Subcutaneous abdominal adipose tissue (tissue), 5 donors: Measurements from ENCODE around the gene CTSD.
"Not testable (repeated sequence)": the region's sequence is repeated elsewhere in the genome, so short reads cannot be mapped to it uniquely, and the experiment has no call there.

Experiments
- H3K27ac ChIP-seq: one replicate; pipeline ENCODE4 v1.7.0; 2013; ENCODE audit warnings: low read depth, mild to moderate bottlenecking, inconsistent platforms, low read length, moderate library complexity
- H3K27me3 ChIP-seq, 5 donors: one replicate each; pipeline ENCODE4 v1.7.0; 2013; ENCODE audit warnings: low read length in 5 of 5, inconsistent platforms in 1 of 5; ENCODE audit not compliant: control insufficient read depth in 5 of 5, insufficient read depth in 4 of 5
- H3K36me3 ChIP-seq, 5 donors: one replicate each; pipeline ENCODE4 v1.7.0; 2013; ENCODE audit warnings: low read length in 5 of 5; ENCODE audit not compliant: control insufficient read depth in 5 of 5, insufficient read depth in 5 of 5
- H3K4me1 ChIP-seq, 5 donors: one replicate each; pipeline ENCODE4 v1.7.0; 2013; ENCODE audit warnings: low read length in 5 of 5, mild to moderate bottlenecking in 3 of 5, moderate library complexity in 1 of 5; ENCODE audit not compliant: control insufficient read depth in 5 of 5, insufficient read depth in 5 of 5
- H3K4me3 ChIP-seq, 5 donors: one replicate each; pipeline ENCODE4 v1.7.0; 2013; ENCODE audit warnings: low read length in 5 of 5, low read depth in 1 of 5
- H3K9ac ChIP-seq, 5 donors: one replicate each; pipeline ENCODE4 v1.7.0; 2013; ENCODE audit warnings: low read length in 5 of 5, mild to moderate bottlenecking in 4 of 5, moderate library complexity in 3 of 5
- H3K9me3 ChIP-seq, 5 donors: one replicate each; pipeline ENCODE4 v1.7.0; 2013; ENCODE audit warnings: low read length in 5 of 5; ENCODE audit not compliant: control insufficient read depth in 5 of 5
- donor health status: healthy.
- donor health status: healthy.
- donor health status: healthy.
- donor health status: healthy.
- donor health status: healthy.

CTSD gene

DNA sequence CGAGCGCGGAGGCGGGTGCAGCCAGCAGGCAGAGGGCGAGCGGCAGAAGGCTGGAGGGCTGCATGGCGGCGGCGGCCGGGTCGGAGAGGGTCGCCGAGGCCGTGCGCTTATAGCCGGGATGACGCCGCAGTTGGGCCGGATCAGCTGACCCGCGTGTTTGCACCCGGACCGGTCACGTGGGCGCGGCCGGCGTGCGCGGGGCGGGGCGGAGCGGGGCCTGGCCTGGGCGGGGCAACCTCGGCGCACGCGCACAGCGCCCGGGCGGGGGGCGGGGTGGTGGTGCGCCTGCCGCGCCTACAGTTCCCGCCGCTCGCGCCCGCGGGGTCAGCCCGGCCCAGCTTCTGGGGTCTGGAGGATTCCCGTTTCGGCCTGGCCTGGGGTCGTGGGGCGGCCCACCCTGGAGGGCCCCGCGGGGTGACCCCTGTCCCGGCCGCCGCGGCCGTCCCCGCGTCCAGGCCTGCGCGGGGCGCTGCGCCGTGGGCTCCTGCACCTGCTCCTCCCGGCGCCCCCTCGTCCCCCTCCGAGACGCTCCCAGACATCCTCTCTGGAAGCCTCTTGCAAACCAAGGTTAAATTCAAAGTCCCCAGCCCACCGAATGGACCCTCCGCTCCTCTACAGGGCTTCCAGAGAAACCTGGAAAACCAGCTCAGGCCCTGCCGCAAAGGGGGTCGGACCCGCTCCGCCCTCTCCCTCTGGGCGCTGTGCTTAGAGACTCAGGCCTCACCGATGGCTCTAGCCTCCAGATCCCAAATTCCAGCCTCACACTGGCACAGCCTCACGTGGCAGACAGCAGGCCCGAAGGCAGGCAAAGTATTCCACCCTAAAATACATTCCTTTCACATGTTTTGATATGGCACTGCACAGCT lies at the start of gene CTSD:
Gene CTSD, minus strand, starts transcription at position 132 of the 866 bp plus-strand sequence. Its CDS starts 68 bp downstream, at position 64.
- Histone ChIP-seq H3K27me3 (no peaks in the 10 kb centered on the region), H3K9ac (peak within 1 kb of the TSS; percentile 56 to 88 (median 87)), H3K36me3 (peaks cover 0 to 16% (median 8%) of the 10 kb centered on the region in 5 donors), H3K27ac (peak within 1 kb of the TSS; percentile 90), H3K4me3 (peak within 1 kb of the TSS; percentile 67 to 78 (median 72)), H3K9me3 (no peaks in the 10 kb centered on the region), H3K4me1 (peaks cover 8 to 53% (median 49%) of the 10 kb centered on the region in 5 donors)

- H3K4me1 ChIP-seq, H3K9ac ChIP-seq, H3K4me3 ChIP-seq, H3K27ac ChIP-seq, H3K27me3 ChIP-seq, H3K36me3 ChIP-seq: not testable (repeated sequence)
- peaks cover 3 to 11% (median 5%) of the 10 kb centered on the region in 5 donors for H3K9me3 ChIP-seq
These were observed 49.6 kb upstream of the CTSD start for GRCh38 chr11:1813356-1813755.

DNA sequence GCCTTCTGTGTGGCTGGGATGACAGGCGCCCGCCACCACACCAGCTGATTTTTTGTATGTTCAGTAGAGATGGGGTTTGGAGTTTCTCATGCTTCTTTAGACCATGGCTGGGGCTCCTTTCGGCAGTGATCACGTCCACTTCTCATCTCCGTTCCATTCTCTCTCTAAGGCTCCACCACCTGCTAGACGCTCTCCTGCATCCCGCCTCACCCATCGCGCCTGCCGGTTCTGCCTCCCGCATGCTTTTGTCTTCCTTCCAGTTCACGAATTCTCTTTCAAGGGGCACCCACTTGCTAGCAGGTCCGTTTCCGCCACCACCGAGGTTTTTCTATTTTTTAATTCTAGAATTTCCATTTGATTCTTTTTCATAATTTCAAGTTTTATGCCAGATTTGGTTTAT lies 49.1 kb upstream of the CTSD start:
- H3K27ac ChIP-seq = no peak overlapping the region
- peaks cover 0 to 5% (median 1%) of the 10 kb centered on the region in 5 donors for H3K9me3 ChIP-seq
- H3K36me3 ChIP-seq = no peaks in the 10 kb centered on the region
- H3K27me3 ChIP-seq = peaks cover under 1 to 7% (median 3%) of the 10 kb centered on the region in 5 donors
- H3K9ac ChIP-seq = no peak overlapping the region
- no peaks in the 10 kb centered on the region for H3K4me1 ChIP-seq
- H3K4me3 ChIP-seq = no peak overlapping the region

- Histone ChIP-seq H3K27ac (no peak overlapping the region), H3K4me3 (no peak overlapping the region), H3K27me3 (peaks cover 3 to 7% (median 5%) of the 10 kb centered on the region in 5 donors), H3K36me3 (no peaks in the 10 kb centered on the region), H3K9ac (no peak overlapping the region), H3K9me3 (peaks cover 0 to 4% (median 0%) of the 10 kb centered on the region in 5 donors), H3K4me1 (no peaks in the 10 kb centered on the region)
These were observed 48.5 kb upstream of the CTSD start for GRCh38 chr11:1812274-1812673.

GRCh38 chr11:1810761-1811160 lies 47.0 kb upstream of the CTSD start:
- Histone ChIP-seq H3K9me3 (peaks cover 0 to 4% (median 0%) of the 10 kb centered on the region in 5 donors), H3K27ac (no peak overlapping the region), H3K4me3 (no peak overlapping the region), H3K4me1 (no peaks in the 10 kb centered on the region), H3K36me3 (no peaks in the 10 kb centered on the region), H3K27me3 (peaks cover 3 to 7% (median 6%) of the 10 kb centered on the region in 5 donors), H3K9ac (no peak overlapping the region)

GRCh38 chr11:1807264-1807995 lies 43.7 kb upstream of the CTSD start:
- H3K9ac ChIP-seq = no peak overlapping the region
- no peaks in the 10 kb centered on the region for H3K36me3 ChIP-seq
- H3K27me3 ChIP-seq = peaks cover 0 to 8% (median 7%) of the 10 kb centered on the region in 5 donors
- no peak overlapping the region for H3K4me3 ChIP-seq
- H3K4me1 ChIP-seq = no peaks in the 10 kb centered on the region
- peaks cover 0 to 4% (median 0%) of the 10 kb centered on the region in 5 donors for H3K9me3 ChIP-seq
- no peak overlapping the region for H3K27ac ChIP-seq

DNA sequence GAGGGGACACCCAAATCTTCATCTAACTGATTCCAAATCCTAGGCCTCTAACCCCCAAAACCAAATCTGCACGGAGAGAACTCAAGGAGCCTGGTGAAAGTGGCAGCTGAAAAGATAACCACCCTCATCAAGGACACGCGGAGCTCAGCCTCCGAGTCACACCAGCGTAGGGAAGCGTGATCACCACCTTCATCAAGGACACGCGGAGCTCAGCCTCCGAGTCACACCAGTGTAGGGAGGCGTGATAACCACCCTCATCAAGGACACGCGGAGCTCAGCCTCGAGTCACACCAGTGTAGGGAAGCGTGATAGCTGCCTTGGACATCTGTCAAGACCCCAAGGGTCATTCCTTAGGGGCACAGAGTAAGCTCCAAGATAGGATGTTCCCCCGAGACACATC lies 41.8 kb upstream of the CTSD start:
- Histone ChIP-seq H3K27me3 (peaks cover 0 to 10% (median 5%) of the 10 kb centered on the region in 5 donors), H3K27ac (no peak overlapping the region), H3K4me3 (no peak overlapping the region), H3K9me3 (no peaks in the 10 kb centered on the region), H3K9ac (no peak overlapping the region), H3K4me1 (no peaks in the 10 kb centered on the region), H3K36me3 (no peaks in the 10 kb centered on the region)

GRCh38 chr11:1803835-1804519 lies 40.2 kb upstream of the CTSD start:
- not testable (repeated sequence) for H3K9ac ChIP-seq, H3K4me1 ChIP-seq, H3K4me3 ChIP-seq, H3K27me3 ChIP-seq, H3K9me3 ChIP-seq, H3K36me3 ChIP-seq, H3K27ac ChIP-seq

DNA sequence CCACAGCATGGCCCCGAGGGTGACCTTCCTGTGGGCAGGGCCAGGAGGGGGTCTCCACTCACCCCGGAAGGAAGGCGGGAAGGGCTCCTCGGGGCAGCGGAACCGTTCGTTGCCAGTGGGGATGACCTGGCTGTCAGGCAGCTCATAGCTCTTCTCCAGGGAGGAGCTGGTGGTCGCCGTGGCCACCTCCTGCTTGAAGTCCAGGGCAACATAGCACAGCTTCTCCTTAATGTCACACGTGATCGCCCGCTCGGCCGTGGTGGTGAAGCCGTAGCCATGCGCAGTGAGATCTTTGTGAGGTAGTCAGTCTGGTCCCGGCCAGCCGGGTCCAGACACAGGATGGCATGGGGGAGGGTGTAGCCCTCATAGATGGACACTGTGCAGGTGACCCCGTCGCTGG lies 39.5 kb upstream of the CTSD start:
- Histone ChIP-seq H3K27me3 (peaks cover 0 to 11% (median 8%) of the 10 kb centered on the region in 5 donors), H3K4me1 (no peaks in the 10 kb centered on the region), H3K36me3 (no peaks in the 10 kb centered on the region), H3K27ac (no peak overlapping the region), H3K9ac (no peak overlapping the region), H3K4me3 (no peak overlapping the region), H3K9me3 (no peaks in the 10 kb centered on the region)
